ENCODE measurements around the gene TTLL4.

Gene TTLL4

DNA sequence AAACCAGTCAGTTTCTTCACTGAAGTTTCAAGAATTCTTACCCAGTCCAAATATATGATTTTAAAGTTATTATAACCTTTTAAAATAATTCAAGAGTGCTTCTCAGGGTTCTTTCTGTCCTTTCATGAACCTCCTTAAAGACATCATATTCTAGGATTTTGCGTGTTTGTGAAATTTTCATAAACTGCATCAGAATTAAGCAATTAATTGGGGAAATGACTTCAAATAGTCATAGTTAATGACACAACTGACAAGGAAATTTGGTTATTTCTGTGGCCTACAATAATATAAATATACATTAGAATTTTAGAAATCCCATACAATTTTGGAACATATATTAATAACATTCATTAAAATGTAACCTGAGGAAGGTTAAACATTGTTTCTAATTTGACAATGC lies 81.8 kb downstream of the TTLL4 start:
- no peak overlapping the region for H3K4me3 ChIP-seq (ENCODE audit: low read depth, low read length)
- no peak for TF ChIP-seq CTCF (IDR thresholded peaks at IDR 0.05; ENCODE audit: control insufficient read depth, extremely low read depth, insufficient read depth)
- no peak for DNase-seq (ENCODE audit: low read depth)

GRCh38 chr2:218796691-218797090 lies 86.1 kb downstream of the TTLL4 start:
- DNase-seq (ENCODE audit: low read depth), result no peak
- TF ChIP-seq CTCF (IDR thresholded peaks at IDR 0.05; ENCODE audit: control insufficient read depth, extremely low read depth, insufficient read depth), result no peak
- H3K4me3 ChIP-seq (ENCODE audit: low read depth, low read length), result no peak overlapping the region

- TF ChIP-seq CTCF (IDR thresholded peaks at IDR 0.05; ENCODE audit: control insufficient read depth, extremely low read depth, insufficient read depth), result no peak
- DNase-seq (ENCODE audit: low read depth), result no peak
- no peak overlapping the region for H3K4me3 ChIP-seq (ENCODE audit: low read depth, low read length)
These were observed 88.3 kb downstream of the TTLL4 start for GRCh38 chr2:218798767-218799504.

DNA sequence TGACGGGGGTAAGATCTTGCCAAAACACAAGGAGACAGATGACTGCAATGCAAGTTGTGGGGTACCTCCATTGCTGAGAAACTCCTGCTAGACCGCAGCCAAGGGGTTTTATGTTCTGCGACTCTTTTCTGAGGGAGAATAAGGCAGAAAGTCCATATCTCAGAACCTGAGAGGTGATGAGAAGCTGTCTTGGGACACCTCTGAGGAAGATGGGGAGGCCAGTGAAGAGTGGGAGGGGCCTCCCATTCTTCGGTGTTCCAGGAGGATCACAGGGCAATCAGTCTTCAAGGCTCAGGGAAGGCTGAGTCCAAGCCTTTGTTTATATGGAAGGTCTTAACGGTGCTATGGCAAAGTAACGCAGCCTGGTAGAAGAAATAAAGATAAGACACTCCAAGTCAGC lies 89.4 kb downstream of the TTLL4 start:
- no peak for DNase-seq (ENCODE audit: low read depth)
- TF ChIP-seq CTCF (IDR thresholded peaks at IDR 0.05; ENCODE audit: control insufficient read depth, extremely low read depth, insufficient read depth), result no peak
- no peak overlapping the region for H3K4me3 ChIP-seq (ENCODE audit: low read depth, low read length)

DNA sequence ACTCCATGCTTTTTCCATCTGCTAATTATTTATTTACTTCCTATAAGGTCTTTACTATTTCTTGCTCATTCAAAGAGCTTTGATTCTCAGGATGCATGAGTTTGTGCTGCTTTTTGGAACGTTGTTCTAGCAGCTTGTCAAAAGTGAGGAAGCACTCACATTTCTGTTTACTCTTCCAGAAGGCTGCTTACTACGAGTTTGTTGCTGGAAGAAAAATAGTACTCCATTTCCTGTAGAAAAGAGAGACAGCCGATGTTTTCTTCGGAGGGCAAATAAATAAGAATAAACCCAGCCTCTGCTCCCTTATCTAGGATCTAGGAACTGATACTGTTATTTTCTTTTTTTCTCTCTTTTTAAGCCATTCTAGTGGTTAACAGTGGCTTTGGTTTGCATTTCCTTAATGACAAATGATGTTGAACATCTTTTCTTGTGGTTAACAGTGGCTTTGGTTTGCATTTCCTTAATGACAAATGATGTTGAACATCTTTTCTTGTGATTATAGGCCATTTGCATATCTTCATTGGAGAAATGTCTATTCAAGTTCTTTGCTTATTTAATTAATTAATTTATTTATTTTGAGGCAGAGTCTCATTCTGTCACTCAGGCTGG lies 91.9 kb downstream of the TTLL4 start:
- TF ChIP-seq CTCF (IDR thresholded peaks at IDR 0.05; ENCODE audit: control insufficient read depth, extremely low read depth, insufficient read depth), result no peak
- DNase-seq (ENCODE audit: low read depth), result no peak
- no peak overlapping the region for H3K4me3 ChIP-seq (ENCODE audit: low read depth, low read length)

GRCh38 chr2:218804817-218805216 lies 94.2 kb downstream of the TTLL4 start:
- DNase-seq (ENCODE audit: low read depth), result no peak
- H3K4me3 ChIP-seq (ENCODE audit: low read depth, low read length), result no peak overlapping the region
- TF ChIP-seq CTCF (IDR thresholded peaks at IDR 0.05; ENCODE audit: control insufficient read depth, extremely low read depth, insufficient read depth), result no peak

All from LNCaP clone FGC (cell line).